NCI-H510A treated with DMSO at 0.1 percent for 48 hours (cell line): ENCODE data around the gene GDF15.
A peak's percentile ranks its signal among the peaks of the same experiment; 100 is the strongest.
"Not testable (repeated sequence)": the region's sequence is repeated elsewhere in the genome, so short reads cannot be mapped to it uniquely, and the experiment has no call there.

Experiments used
- DNase-seq: peaks from one replicate; lab custom pipeline; 2025; lab: John Stamatoyannopoulos, UW

GDF15 gene

DNA sequence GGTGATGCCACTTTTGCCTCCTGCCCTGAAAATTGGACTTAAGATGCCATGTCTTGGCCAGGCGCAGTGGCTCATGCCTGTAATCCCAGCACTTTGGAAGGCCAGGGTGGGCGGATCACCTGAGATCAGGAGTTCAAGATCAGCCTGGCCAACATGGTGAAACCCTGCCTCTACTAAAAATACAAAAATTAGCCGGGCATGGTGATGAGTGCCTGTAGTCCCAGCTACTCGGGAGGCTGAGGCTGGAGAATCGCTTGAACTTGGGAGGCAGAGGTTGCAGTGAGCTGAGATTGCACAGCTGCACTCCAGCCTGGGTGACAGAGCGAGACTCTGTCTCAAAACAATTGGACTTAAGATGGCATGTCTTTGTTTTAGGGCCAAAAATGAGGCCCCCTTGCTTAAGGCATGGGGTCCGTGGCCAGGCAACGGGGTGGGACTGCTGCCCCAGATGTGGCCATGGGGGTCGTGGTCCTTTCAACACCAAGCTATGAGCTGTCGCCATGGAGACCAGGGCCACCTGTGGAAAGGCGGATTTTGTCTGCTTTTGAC, 21.6 kb upstream of the GDF15 start:
- not testable (repeated sequence) for DNase-seq

DNA sequence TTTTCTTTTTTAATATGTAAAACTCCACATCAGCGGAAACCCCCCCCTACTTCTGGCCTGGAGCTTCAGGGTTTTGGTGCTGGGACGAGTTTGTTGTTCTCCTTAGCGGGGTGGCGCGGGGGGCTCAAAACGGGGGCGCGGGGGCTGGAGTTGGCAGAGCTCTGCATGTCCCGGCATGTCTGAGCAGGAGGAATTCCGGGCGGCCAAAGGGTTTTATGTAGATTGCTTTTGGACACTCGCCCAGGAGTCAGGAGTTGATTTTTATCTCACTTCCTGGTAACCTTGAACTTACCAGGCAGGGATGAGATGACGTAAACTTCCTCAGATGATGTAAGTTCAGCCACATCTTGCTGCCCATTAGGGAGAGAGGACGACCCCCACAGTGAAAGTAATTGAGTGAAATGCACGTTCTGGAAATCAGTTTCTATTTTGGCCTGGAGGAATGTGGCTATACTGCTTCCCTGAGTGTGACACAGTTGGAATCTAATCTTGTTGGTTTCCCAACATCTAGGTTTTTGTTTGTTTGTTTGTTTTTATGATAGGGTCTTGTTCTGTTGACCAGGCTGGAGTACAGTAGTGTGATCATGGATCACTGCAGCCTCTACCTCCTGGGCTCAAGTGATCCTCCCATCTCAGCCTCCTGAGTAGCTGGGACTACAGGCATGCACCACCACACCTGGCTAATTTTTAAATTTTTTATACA, 21.0 kb upstream of the GDF15 start:
- DNase-seq: peak; percentile 68

DNA sequence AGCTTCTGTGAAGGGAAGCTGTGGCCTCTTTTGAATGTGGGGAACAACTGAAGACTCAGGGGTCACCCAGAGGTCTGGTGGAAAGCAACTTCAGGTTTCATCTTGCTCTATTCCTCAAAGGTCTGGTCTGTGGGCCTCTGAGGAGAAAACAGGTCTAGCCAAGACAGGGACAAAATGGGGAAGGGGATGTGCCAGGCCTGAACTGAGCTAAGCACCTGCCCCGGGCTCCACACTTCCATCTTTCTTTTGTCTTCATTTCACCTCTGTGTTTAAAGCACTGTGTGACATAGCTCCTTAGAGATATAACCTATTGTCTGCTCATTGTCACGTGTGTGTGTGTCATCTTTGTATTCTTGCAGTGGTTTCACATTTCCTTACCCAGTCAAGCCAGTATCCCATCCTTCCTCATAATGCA, 19.9 kb upstream of the GDF15 start:
- DNase-seq: no peak

DNA sequence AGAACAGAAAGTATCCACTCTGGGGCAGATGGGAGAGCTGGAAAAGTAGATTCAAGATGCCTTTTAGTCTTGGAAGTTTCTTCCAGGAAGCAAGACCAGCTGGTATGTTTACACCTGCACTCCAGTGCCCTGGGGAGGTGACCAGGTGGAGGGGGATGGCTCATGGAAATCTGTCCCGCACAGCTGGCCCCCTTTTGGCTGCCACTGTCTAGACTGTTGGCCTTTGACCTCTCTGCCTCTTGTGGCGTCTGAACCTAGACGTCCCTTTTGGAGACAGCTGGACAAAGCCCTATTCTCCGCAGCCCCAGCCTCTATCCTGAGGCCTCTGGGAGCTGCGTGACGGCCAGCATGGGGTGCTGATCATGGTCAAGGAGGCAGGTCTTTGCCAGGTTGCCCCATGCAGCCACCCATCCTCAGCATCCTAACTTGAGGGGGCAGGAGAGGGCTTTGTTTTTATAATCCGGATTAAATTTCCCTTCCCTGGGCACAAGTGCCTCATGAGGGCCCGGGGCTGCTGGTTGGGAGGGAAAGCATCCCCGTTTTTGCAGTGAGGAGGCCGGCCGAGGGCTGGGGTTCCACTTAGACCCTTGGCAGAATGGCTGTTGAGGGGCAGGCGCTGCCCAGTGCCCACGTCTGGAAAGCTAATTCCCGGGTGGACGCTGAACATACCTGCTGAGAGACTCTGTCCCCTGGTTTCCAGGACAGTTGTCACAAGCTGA, 17.3 kb upstream of the GDF15 start:
- DNase-seq: no peak

DNA sequence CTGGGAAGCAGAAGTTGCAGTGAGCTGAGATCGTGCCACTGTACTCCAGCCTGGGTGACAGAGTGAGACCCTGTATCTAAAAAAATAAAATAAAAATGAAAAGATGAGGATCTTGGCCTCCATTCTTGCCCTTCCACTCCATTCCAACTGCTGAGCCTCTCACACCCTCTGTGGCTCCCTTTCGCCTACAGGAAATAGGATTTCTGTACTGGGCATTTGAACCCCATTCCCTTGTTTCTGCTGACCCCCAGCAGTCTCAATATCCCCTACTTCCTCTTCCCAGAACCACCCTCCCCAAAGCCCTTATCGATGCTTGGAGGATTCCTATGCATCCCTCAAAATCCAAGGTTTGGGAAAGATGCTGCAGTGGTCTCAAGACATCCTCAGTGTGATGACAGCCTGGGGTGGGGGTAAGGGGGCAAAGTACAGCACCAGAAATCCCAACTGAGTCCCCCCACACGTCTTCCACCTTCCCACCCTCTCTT, 12.5 kb upstream of the GDF15 start:
- DNase-seq: no peak

DNA sequence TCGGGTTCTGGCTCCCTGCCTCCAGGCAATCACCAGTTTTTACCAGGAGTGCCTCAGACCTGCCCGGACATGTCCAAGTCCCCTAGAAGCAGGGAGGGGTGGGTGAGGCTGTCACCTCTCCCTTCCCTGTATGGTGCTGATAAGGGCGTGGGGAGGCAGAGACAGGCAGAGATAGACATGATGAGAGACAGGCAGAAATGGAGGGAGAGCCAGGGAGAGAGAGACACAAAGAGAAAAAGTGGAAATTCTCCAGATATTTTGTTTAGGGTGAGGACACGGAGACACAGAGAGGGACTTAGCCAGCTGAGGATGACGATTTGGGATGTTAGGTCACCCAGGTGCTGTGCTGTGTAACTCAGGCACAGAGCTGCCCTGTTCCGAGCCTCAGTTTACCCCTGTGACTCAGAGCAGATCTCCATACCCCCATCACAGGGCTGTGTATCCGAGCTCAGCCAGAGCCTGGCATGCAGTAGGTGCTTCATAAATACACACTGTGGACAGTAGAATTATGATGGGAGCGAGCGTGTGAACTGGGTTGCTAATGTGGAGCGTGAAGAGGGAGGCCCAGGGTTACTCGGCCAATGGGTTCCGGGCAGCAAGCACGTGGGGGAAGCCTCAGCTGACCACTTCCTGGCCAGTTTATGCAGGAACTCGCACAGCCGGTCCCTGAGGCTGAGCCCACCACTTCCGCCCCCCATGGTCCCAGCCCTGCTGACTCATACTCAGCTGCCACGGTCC, 11.9 kb upstream of the GDF15 start:
- DNase-seq: peak; percentile 60

DNA sequence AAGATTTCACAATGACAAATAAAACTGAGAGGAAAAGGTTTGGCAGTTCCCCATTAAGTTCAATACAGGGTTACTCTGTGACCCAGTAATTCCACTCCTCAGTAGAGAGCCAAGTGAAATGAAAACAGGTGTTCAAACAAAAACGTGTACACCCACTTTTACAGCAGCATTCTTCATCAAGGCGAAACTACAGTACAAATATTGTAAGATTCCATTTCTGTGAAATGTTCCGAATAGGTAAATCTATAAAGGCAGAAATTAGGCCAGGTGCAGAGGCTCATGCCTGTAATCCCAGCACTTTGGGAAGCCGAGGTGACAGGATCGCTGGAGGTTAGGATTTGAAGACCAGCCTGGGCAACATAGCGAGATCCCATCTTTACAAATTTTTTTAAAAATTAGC, 8.9 kb upstream of the GDF15 start:
- peak; percentile 54 for DNase-seq

DNA sequence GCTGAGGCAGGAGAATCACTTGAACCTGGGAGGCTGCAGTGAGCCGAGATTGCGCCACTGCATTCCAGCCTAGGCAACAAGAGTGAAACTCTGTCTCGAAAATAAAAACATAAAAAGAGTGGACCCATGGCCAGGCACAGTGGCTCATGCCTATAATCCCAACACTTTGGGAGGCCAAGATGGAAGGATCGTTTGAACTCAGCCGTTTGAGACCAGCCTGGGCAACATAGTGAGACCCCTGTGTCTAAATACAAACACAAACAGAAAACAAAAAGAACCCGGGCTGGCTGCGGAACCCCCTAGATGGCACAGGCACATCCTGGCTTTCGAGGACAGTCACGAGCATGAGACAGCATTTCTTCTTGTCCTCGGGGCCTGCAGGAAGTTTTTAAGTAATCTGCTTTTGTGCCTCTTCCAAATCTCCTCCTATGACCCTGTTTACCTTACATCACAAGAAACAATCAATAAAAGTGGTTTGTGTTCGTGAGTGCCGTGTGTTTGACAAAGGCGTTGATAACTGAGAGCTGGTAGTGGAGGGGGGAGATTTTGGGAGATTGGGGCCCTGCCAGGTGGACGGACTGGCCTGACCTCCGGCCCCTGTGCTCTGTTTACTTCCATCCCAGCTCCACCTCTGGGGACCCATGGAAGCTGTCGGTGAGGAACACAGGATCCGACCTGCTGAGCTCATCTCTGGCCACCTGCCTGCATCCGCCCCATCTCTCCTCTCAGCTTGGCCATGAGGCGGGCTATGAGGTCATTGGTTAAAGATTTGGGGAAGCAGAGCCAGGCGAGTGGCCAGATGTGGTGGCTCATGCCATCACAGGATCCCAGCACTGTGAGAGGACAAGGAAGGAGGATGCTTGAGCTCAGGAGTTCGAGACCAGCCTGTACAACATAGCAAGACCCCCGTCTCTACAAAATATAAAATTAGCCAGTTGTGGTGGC, 5.9 kb upstream of the GDF15 start:
- peak; percentile 82 for DNase-seq

DNA sequence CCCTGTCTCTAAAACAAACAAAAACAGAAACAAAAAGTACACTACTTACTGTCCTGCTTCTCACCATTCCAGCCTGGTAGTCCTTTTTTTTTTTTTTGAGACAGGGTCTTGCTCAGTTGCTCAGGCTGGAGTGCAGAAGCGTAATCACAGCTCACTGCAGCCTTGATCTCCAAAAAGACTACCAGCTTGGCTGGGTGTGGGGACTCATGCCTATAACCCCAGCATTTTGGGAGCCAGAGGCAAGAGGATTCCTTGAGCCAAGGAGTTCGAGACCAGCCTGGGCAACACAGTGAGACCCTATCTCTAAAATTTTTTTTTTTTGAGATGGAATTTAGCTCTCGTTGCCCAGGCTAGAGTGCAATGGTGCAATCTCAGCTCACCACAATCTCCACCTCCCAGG, 5.1 kb upstream of the GDF15 start:
- no peak for DNase-seq

DNA sequence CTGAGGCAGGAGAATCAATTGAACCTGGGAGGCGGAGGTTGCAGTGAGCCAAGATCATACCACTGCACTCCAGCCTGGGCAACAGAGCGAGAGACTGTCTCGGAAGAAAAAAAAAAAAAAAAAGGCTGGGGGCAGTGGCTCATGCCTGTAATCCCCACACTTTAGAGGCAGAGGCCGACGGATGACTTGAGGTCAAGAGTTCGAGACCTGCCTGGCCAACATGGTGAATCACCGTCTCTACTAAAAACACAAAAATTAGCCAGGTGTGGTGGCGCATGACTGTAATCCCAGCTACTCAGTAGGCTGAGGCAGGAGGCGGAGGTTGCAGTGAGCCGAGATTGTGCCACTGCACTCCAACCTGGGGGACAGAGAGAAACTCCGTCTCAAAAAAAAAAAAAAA, 2.3 kb upstream of the GDF15 start:
- not testable (repeated sequence) for DNase-seq

DNA sequence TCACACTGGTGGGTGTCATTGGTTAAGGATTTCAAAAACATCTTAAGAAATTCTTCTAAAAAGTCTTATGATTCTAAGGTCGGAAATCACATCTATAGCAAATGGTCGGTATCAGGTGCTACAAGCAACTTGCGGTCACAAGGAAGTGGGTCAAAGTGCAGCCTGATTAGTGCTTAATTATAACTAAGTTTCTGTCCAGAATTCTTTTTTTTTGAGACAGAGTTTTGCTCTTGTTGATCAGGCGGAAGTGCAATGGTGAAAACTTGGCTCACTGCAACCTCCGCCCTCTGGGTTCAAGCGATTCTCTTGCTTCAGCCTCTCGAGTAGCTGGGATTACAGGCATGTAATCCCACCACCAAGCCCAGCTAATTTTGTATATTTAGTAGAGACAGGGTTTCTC, 1.2 kb upstream of the GDF15 start:
- DNase-seq: no peak

DNA sequence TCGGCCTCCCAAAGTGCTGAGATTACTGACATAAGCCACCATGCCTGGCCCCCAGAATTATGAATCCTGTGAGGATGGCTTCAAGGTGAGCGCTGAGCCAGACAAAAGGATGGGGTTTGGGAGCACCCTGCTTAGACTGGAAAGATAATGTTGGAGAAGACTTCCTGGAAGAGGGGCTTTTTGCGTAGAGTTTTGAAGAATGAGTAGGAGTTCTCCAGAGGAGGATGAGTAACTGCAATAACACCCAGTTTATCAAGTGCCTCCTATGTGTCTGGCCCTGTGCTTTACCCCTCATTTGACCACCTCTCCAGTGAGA, 641 bp upstream of the GDF15 start:
- DNase-seq: no peak

DNA sequence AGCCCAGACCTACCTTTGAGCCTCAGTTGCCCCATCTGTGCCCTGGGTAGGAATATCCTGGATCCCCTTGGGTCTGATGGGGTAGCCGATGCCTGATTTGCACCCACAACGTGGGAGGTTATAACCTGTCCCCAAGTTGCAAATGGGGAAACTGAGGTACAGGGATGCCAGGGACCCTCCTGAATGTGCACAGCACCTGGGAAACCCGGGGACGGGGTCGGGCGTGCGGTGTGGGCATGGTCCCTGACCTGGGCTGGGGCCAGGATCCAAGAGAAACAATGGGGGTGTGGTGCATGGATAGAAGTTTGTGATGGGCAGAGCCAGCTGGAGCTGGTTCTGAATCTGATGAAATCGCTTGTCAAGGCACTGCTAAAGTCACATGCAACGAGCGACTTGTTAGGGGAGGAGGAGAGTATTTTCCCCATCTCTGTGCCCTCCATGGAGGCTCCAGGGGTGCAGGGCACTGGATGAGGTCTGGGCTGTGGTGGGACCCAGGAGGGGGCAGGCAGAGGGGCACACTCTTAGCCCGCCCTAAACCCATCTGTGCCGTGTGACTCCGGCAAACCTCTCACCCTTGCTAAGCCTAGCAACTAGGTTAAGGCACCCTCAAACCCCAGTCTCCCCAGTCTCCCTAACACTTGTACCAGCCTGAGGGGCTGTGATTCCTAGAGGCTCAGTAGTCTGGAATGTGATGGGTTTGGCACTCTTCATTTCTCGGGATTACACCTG, 749 bp downstream of the GDF15 start:
- no peak for DNase-seq

DNA sequence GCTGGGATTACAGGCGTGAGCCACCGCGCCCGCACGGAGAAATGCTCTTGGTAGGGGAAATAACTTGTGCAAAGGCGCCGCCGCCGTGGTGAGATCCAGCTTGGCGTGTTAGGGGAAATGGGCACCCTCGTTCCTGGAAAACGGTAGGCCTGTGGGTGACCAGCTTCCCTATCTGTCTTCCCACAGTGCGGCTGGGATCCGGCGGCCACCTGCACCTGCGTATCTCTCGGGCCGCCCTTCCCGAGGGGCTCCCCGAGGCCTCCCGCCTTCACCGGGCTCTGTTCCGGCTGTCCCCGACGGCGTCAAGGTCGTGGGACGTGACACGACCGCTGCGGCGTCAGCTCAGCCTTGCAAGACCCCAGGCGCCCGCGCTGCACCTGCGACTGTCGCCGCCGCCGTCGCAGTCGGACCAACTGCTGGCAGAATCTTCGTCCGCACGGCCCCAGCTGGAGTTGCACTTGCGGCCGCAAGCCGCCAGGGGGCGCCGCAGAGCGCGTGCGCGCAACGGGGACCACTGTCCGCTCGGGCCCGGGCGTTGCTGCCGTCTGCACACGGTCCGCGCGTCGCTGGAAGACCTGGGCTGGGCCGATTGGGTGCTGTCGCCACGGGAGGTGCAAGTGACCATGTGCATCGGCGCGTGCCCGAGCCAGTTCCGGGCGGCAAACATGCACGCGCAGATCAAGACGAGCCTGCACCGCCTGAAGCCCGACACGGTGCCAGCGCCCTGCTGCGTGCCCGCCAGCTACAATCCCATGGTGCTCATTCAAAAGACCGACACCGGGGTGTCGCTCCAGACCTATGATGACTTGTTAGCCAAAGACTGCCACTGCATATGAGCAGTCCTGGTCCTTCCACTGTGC, 2.4 kb downstream of the GDF15 start:
- DNase-seq: peak; percentile 84

DNA sequence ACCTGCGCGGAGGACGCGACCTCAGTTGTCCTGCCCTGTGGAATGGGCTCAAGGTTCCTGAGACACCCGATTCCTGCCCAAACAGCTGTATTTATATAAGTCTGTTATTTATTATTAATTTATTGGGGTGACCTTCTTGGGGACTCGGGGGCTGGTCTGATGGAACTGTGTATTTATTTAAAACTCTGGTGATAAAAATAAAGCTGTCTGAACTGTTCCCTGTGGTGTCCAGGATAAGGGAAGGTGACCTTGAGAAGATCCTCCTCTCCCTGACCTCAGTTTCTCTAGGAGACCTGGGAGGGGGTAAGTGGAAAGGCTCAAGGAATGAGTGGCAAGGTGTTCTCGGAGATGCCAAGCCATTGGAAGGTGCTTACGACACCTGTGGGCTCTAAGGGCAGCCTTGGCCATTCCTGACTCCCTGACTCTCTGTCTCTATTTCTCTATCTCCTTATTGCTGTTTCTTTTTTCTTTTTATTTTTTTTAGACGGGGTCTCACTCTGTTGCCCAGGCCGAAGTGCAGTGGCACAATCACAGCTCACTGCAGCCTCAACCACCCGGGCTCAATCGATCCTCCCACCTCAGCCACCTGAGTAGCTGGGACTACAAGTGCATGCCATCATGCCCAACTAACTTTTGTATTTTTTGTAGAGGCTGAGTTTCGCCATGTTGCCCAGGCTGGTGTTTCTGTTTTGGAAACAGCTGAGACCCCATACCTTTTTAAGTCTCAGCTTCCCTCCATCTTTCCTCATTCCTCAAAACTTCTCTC, 3.2 kb downstream of the GDF15 start:
- no peak for DNase-seq

DNA sequence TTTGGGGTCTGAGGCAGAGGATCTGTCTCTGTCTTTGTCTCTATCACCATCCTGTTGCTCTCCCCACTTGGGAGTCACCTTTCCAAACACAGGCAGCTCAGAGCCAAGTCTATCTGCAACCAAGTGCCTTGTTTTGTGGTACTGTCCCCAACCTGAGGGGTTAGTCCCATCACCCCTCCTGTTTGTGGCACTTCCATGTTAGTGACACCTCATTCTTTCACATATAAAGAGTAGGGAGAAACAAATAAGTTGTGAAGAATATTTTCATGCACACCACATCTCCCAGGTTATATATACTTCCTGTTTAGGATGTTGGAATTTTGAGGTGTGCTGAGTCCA, 3.7 kb downstream of the GDF15 start:
- DNase-seq: no peak

DNA sequence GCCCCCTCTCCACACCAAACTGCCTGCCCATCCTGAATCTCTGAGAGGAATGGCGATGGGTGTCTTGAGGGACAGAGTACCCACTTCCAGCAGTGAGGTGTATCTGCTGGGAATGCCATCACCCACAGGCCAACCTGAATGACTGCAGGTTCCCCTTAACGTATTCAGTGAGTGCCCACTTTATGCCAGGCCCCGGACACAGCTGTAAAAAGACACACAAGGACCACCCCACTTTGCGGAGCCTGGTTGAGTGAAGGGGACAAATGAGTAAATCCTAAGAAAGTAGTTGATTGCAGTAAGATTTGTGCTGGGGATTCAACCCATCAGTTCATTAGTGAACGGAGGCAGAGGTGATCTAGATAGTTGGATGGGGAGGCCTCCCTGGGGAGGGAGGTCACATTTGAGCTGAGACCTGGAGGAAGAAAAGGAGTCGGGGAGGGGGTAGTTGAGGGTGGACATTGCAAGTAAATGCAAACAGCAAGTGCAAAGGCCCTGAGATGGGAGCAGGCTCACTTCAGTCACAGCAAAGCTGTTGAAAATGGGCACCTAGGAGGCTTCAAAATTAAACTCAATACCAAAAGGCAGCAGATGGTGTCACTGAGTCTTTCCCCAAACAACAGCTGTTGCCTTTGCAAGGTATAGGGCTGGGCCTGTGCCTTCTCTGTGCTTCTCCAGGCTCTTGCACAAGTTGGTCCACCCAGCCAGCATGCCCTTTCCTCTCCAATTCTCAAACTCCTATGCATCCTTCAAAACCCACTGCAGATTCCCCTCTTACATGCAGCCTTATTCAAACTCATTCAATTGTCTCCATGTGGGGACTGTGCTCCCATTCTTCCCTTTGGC, 4.3 kb downstream of the GDF15 start:
- no peak for DNase-seq

DNA sequence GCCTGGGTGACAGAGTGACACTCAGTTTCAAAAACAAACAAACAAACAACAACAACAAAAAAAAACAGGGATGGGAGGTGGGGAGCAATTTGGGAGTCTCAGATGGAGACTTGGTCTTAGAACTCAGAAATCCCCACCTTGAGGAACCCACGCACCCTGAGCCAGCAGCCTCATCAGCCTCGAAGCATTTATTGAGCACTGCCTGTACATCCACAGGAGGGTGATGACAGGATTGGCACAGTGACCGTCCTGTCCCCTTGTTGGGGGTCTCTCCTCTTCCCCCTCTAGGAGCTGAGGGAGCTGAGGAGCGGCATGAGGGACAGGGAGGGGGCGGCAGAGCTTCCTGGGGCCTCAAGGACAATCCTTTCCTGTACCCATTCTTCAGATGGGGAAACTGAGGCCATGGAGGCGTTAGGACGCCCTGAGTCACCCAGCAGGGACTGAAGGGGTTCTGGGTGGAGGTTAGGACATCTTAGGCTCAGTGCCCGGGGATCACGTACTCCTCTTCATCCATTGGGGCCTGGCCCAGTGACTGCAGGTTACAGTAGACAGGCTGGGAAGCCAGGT, 5.6 kb downstream of the GDF15 start:
- DNase-seq: no peak
